ENCODE measurements around the gene AMBRA1.

The AMBRA1 gene

GRCh38 chr11:46574656-46575055, 19.2 kb downstream of the AMBRA1 start:
- DNase-seq (ENCODE audit: low spot score), result no peak

GRCh38 chr11:46570790-46571398, 22.9 kb downstream of the AMBRA1 start:
- DNase-seq (ENCODE audit: low spot score), result no peak

GRCh38 chr11:46565232-46565840, 28.5 kb downstream of the AMBRA1 start:
- DNase-seq (ENCODE audit: low spot score), result no peak

- DNase-seq (ENCODE audit: low spot score), result no peak
Observed at GRCh38 chr11:46564459-46564858, 29.4 kb downstream of the AMBRA1 start.

GRCh38 chr11:46562527-46562926, 31.3 kb downstream of the AMBRA1 start:
- DNase-seq (ENCODE audit: low spot score), result no peak

GRCh38 chr11:46560300-46560991, 33.4 kb downstream of the AMBRA1 start:
- DNase-seq (ENCODE audit: low spot score), result no peak

- no peak for DNase-seq (ENCODE audit: low spot score)
Observed at GRCh38 chr11:46559815-46560214, 34.0 kb downstream of the AMBRA1 start.

GRCh38 chr11:46557684-46558151, 36.1 kb downstream of the AMBRA1 start:
- DNase-seq (ENCODE audit: low spot score), result no peak

GRCh38 chr11:46555267-46556054, 38.4 kb downstream of the AMBRA1 start:
- no peak for DNase-seq (ENCODE audit: low spot score)

GRCh38 chr11:46554213-46555147, 39.3 kb downstream of the AMBRA1 start:
- no peak for DNase-seq (ENCODE audit: low spot score)

- DNase-seq (ENCODE audit: low spot score), result no peak
Observed at GRCh38 chr11:46553814-46554212, 40.0 kb downstream of the AMBRA1 start.

GRCh38 chr11:46551261-46551660, 42.6 kb downstream of the AMBRA1 start:
- DNase-seq (ENCODE audit: low spot score), result no peak

- no peak for DNase-seq (ENCODE audit: low spot score)
Observed at GRCh38 chr11:46547579-46547978, 46.2 kb downstream of the AMBRA1 start.

GRCh38 chr11:46543564-46543963, 50.3 kb downstream of the AMBRA1 start:
- DNase-seq (ENCODE audit: low spot score), result no peak

- DNase-seq (ENCODE audit: low spot score), result peak; percentile 54
Observed at GRCh38 chr11:46541593-46542371, 52.0 kb downstream of the AMBRA1 start.

- no peak for DNase-seq (ENCODE audit: low spot score)
Observed at GRCh38 chr11:46540807-46541206, 53.0 kb downstream of the AMBRA1 start.

GRCh38 chr11:46537537-46538295, 56.1 kb downstream of the AMBRA1 start:
- DNase-seq (ENCODE audit: low spot score), result peak; percentile 78

GRCh38 chr11:46537121-46537520, 56.7 kb downstream of the AMBRA1 start:
- DNase-seq (ENCODE audit: low spot score), result no peak

- no peak for DNase-seq (ENCODE audit: low spot score)
Observed at GRCh38 chr11:46535688-46536087, 58.1 kb downstream of the AMBRA1 start.

GRCh38 chr11:46534711-46535110, 59.1 kb downstream of the AMBRA1 start:
- DNase-seq (ENCODE audit: low spot score), result no peak
